NCI-H1930 (cell line): ENCODE measurements around the gene ACAP3.
"Not testable (repeated sequence)": the region's sequence is repeated elsewhere in the genome, so short reads cannot be mapped to it uniquely, and the experiment has no call there.

Experiments
- DNase-seq, 2 experiments: peaks; one replicate each; lab custom pipeline; 2025; lab: John Stamatoyannopoulos, UW

The ACAP3 gene

GRCh38 chr1:1330366-1331067 lies 22.8 kb upstream of the ACAP3 start:
- DNase-seq = no peak

- no peak for DNase-seq
Observed at GRCh38 chr1:1329304-1330210, 21.8 kb upstream of the ACAP3 start.

GRCh38 chr1:1328254-1328653 lies 20.5 kb upstream of the ACAP3 start:
- no peak for DNase-seq

GRCh38 chr1:1327291-1327690 lies 19.6 kb upstream of the ACAP3 start:
- no peak for DNase-seq

GRCh38 chr1:1326075-1326605 lies 18.4 kb upstream of the ACAP3 start:
- DNase-seq = no peak

- no peak for DNase-seq
Observed at GRCh38 chr1:1325288-1326074, 17.8 kb upstream of the ACAP3 start.

GRCh38 chr1:1324524-1325287 lies 17.0 kb upstream of the ACAP3 start, which contains the start of the genes CPTP and INTS11:
Gene CPTP, plus strand, starts transcription at chr1:1324802. Its CDS starts 2,109 bp downstream, at chr1:1326911.
Gene INTS11, minus strand, starts transcription at chr1:1324660. Its CDS starts 52 bp downstream, at chr1:1324608.
- peak; percentile 82 to 93 for DNase-seq

GRCh38 chr1:1324084-1324523 lies 16.4 kb upstream of the ACAP3 start:
- DNase-seq = no peak

GRCh38 chr1:1322952-1323351 lies 15.2 kb upstream of the ACAP3 start:
- DNase-seq = no peak

- DNase-seq = no peak
Observed at GRCh38 chr1:1322418-1322817, 14.7 kb upstream of the ACAP3 start.

GRCh38 chr1:1321477-1321876 lies 13.7 kb upstream of the ACAP3 start:
- DNase-seq = no peak

- DNase-seq = no peak
Observed at GRCh38 chr1:1320666-1321448, 13.1 kb upstream of the ACAP3 start.

GRCh38 chr1:1319646-1319941 lies 11.9 kb upstream of the ACAP3 start:
- no peak for DNase-seq

- no peak for DNase-seq
Observed at GRCh38 chr1:1318777-1319645, 11.3 kb upstream of the ACAP3 start.

GRCh38 chr1:1318131-1318652 lies 10.5 kb upstream of the ACAP3 start:
- DNase-seq = no peak

GRCh38 chr1:1317420-1317819 lies 9.7 kb upstream of the ACAP3 start:
- DNase-seq = no peak

GRCh38 chr1:1316199-1316598 lies 8.5 kb upstream of the ACAP3 start:
- not testable (repeated sequence) for DNase-seq

GRCh38 chr1:1315435-1315954 lies 7.8 kb upstream of the ACAP3 start:
- no peak for DNase-seq
